HG02759 (cell line): ENCODE results near the gene CHMP2A.
A peak's percentile ranks its signal among the peaks of the same experiment; 100 is the strongest.
"Not testable (repeated sequence)": the region's sequence is repeated elsewhere in the genome, so short reads cannot be mapped to it uniquely, and the experiment has no call there.

Experiments
- ATAC-seq: cut with Tn5 transposase; IDR thresholded peaks from one replicate; pipeline ENCODE4 v1.9.1; 2021; ENCODE audit warnings: mild to moderate bottlenecking, moderate library complexity; ENCODE audit not compliant: unreplicated experiment

Gene CHMP2A

DNA sequence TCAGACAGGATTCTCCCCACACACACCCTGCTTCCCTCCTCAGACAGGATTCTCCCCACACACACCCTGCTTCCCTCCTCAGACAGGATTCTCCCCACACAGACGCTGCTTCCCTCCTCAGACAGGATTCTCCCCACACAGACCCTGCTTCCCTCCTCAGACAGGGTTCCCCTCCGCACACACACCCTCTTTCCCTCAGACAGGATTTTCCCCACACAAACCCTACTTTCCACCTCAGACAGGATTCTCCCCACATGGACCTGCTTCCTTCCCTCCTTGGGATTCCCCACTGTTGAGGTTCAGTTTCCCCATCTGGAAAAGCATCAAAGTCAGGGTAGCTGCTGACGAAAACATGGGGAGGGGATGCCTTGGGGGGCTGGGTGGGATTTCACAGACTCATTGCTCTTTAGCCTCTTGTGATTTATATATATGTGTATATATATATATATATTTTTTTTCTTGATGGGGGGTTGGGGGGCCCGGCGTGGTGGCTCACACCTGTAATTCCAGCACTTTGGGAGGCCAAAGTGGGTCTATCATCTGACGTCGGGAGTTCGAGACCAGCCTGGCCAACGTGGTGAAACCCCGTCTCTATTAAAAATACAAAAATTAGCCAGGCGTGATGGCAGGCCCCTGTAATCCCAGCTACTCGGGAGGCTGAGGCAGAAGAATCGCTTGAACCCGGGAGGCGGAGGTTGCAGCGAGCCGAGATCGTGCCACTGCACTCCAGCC is 12.1 kb downstream of the CHMP2A start:
- not testable (repeated sequence) for ATAC-seq

- ATAC-seq, result not testable (repeated sequence)
Measured at GRCh38 chr19:58539169-58539559, 15.7 kb downstream of the CHMP2A start.

GRCh38 chr19:58538257-58539168 is 16.4 kb downstream of the CHMP2A start:
- ATAC-seq, result no peak

- ATAC-seq, result no peak
Measured at GRCh38 chr19:58536852-58537798, 17.8 kb downstream of the CHMP2A start.

DNA sequence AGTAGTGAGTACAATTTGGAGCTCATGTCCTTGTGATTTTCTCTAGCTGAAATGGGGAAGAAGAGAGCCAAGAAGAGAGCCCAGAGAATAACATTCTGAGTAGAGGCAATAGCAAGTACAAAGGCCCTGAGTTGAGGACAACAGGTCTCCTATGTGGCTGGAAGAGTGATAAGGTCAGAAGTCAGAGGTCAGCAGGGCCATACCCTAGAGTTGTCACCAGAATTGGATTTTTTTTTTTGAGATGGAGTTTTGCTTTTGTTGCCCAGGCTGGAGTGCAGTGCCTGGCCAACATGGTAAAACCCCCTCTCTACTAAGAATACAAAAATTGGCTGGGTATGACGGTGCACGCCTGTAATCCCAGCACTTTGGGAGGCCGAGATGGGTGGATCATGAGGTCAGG is 19.0 kb downstream of the CHMP2A start:
- no peak for ATAC-seq

- ATAC-seq, result no peak
Measured at GRCh38 chr19:58531034-58531840, 23.7 kb downstream of the CHMP2A start.

DNA sequence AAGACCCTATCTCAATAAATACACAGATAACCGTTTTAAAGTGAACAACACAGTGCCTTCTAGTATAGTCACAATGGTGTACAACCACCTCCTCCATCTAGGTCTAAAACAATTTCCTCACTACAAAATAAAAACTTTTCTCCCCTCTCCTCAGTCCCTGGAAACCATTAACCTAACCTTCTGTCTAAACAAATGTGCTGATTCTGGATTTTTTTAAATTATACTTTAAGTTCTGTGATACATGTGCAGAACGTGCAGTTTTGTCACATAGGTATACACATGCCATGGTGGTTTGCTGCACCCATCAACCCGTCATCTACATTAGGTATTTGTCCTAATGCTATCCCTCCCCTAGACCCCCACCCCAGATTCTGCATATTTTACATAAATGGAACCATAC is 25.5 kb downstream of the CHMP2A start:
- no peak for ATAC-seq

DNA sequence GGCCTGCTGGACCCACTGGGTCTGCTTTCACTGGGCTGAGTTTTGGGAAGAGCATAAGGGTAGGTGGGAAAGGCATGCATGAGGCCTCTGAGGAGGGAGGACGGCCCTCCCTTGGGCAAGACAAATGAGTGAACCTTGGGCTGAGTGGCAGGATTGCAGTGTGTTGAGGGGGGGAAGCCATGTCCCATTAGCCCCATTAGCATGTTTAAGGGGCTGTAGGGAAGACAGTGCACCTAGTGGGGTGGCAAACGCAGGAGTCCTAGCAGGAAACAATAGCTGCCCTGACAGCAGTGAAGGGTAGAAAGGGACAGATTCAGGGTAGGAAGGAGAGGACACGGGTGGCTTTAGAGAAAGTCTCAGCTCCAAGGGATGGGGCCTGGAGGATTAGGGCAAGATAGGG is 32.2 kb downstream of the CHMP2A start:
- no peak for ATAC-seq

DNA sequence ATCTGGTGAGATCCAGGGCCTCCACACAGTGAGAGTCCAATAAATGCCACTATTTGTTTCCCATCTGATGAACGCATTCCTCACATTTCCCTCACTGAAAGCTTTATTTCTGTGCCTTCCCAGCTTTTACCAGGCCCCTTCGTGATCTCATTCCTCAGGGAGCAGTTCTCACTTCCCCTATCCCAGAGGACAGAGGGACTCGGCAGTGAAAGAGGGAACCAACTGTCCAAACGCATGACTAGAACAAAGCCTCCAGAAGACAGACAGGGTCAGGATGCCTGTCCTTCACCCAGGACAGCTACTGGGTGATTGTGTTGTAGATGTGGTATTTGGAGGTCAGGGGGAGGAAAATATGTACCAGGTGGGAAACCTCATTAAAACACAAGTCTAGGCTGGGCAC is 33.3 kb downstream of the CHMP2A start:
- ATAC-seq, result no peak

DNA sequence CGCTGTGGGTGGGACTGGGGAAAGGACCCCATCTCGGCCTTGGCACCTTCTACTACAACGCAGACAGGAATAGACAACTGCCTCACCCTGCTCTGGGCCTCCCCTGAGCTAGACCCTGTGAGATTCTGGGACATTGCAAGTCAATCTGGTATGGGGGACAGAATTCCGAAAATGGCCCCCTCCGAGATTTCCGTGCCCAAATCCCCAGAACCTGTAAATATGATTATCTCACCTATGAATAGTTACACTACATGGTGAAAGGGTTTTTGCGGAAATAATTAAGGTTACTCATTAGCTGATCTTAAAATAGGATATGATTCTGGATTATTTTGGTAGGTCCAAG is 34.7 kb downstream of the CHMP2A start:
- ATAC-seq, result no peak

DNA sequence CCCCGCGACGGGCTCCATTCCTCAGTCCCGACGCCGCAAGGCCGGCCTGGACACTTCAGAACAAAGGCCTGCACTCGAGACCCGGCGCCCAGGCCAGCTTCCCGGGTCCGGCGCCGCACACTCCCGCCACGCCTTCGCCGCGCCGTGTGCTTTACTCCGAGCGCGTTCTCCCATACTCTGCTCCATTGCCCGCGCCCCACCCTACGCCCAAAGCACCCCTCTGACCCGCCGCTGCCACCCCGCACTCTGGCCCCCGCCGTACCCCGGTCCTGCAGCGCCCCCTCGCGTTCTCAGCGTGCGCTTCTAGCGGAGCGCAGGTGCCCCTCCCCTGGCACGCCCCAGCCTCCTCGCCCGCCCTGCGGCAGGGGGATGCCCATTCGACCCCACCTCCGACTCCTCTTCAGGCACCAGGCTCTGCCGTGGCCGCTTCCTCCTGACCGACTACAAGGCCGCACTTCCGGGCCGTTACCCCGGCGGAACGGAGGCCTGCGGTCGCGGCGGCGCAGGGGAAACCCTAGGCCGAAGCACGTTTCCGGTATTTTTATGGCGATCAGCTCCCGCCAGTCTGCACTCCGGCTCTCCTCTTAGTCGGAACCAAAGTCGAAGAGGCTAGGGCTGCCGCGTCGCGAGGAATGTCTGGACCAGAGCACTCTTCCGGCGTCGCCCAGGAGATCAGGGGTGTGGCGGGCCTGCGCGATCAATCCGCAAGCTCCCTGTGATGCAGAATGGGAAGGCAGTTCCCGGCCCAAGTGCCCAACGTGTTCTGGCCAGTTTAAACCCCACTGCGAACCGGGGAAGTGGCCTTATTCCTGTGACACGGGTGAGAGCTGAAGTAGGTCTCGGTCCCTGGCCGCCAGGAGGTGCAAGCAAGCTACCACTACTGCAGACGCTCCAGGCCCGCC is 35.3 kb downstream of the CHMP2A start, which contains the start of gene ZBTB45:
Gene ZBTB45 (minus strand): TSS at position 456 of the 902 bp plus-strand sequence. CDS start 2,137 bp downstream, outside the sequence.
- ATAC-seq, result peak; percentile 80

GRCh38 chr19:58519087-58519354 is 35.9 kb downstream of the CHMP2A start:
- ATAC-seq, result peak; percentile 9

GRCh38 chr19:58518256-58519086 is 36.4 kb downstream of the CHMP2A start:
- ATAC-seq, result no peak

GRCh38 chr19:58516964-58517833 is 37.7 kb downstream of the CHMP2A start:
- ATAC-seq, result no peak

DNA sequence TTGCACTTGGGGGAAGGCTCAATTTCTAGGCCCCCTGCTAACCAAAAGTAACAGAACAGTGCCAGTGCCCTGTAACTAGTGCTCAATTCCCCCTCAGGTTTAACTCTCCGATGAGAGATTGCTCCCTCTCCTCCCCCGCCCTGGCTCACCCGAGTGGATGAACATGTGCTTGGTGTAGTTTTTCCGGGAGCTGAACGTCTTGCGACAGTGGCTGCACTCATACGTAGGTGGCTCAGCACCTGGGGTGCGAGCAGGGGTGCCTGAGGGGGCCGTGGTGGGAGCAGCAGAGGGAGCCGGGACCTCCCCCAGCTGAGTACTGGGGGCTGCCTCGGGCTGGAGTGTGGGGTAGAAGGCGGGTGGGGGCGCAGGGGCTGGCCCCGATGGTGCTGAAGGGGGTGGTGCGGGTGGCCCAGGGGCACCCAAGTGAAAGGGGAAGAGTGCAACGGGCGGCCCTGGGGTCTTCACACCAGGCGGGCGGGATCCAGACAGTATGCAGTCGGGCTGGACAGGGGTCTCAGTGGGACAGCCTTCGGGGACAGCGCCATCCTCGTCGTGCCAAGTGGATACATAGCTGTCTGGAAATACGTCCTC is 38.6 kb downstream of the CHMP2A start:
- no peak for ATAC-seq

- ATAC-seq, result no peak
Measured at GRCh38 chr19:58515259-58515658, 39.6 kb downstream of the CHMP2A start.

DNA sequence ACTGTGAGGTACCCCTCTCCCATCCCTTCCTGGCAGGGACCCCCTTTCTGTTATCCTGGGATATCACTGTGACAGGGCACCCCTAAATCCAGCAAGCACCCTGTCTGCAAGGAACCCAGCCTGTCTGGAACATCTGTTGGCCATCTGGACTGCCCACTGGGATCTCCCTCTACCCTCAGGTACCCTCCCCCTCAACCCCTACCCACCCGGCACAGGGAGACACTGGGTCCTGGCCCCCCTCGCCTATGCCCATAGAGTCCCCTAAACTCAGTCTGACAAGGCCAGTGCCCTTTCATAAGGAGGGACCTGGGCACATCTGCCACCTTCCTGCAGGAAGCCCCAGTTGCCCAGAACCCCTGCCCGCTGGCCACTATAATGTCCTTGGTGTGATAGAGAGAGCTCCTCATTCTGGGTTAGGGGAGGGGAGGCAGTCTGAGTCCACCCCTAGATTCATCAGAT is 40.3 kb downstream of the CHMP2A start:
- no peak for ATAC-seq
